AG10803 (cell line): ENCODE measurements around the gene DIPK1B.

Experiments
- DNase-seq: peaks from one replicate; pipeline ENCODE4 v3.0.0; 2010; ENCODE audit warnings: low read depth
- H3K4me3 ChIP-seq: 2 replicates; pipeline ENCODE4 v1.5.1; 2011; ENCODE audit warnings: mild to moderate bottlenecking, low read length, control low read depth
- CTCF ChIP-seq: conservative IDR thresholded peaks from 2 replicates; pipeline ENCODE4 v1.5.1; 2011; ENCODE audit warnings: mild to moderate bottlenecking, low read length, control low read depth, inconsistent platforms

The DIPK1B gene

GRCh38 chr9:136723362-136723976 is 11.1 kb downstream of the DIPK1B start:
- no peak overlapping the region for H3K4me3 ChIP-seq
- DNase-seq = no peak
- TF ChIP-seq CTCF = no peak

- no peak for DNase-seq
- H3K4me3 ChIP-seq = no peak overlapping the region
- no peak for TF ChIP-seq CTCF
These were observed 11.6 kb downstream of the DIPK1B start for GRCh38 chr9:136723989-136724388.

- DNase-seq = no peak
- TF ChIP-seq CTCF = no peak
- no peak overlapping the region for H3K4me3 ChIP-seq
These were observed 12.4 kb downstream of the DIPK1B start for GRCh38 chr9:136724772-136725171.

- DNase-seq = peak; percentile 28
- TF ChIP-seq CTCF = no peak
- peak overlapping the region; percentile 96 for H3K4me3 ChIP-seq
These were observed 13.2 kb downstream of the DIPK1B start for GRCh38 chr9:136725612-136726011.

- peak overlapping the region; percentile 96 for H3K4me3 ChIP-seq
- no peak for DNase-seq
- TF ChIP-seq CTCF = no peak
These were observed 13.7 kb downstream of the DIPK1B start for GRCh38 chr9:136726118-136726517.

- peak; percentile 47 for TF ChIP-seq CTCF
- DNase-seq = peak; percentile 25
These were observed 14.3 kb downstream of the DIPK1B start for GRCh38 chr9:136726631-136727191.

GRCh38 chr9:136728080-136728547 is 15.7 kb downstream of the DIPK1B start:
- H3K4me3 ChIP-seq = peak overlapping the region; percentile 96

More at GRCh38 chr9:136726631-136727191, 14.3 kb downstream of the DIPK1B start:
- H3K4me3 ChIP-seq = peak overlapping the region; percentile 96

More at GRCh38 chr9:136728080-136728547, 15.7 kb downstream of the DIPK1B start:
- peak; percentile 89 for DNase-seq
- peak; percentile 62 for TF ChIP-seq CTCF
